Heart left ventricle (tissue), 16 donors: ENCODE measurements around the gene ANKRD29. TPM values are rescaled to one million over a fixed set of nuclear protein-coding genes. Genes with fewer than 3 reads are reported as not detected.

Experiments
- ATAC-seq, 4 donors: fragments of 200-7000 bp; cut with Tn5 transposase; one replicate each; pipeline ENCODE4 v1.9.1; 2020 to 2022; ENCODE audit warnings: moderate library complexity in 4 of 4, mild to moderate bottlenecking in 3 of 4, moderate number of reproducible peaks in 1 of 4
- DNase-seq, 5 donors: peaks; one replicate each; pipeline ENCODE4 v3.0.0-alpha.2; 2020
- H3K27ac ChIP-seq, 12 donors: fragments of 200-600 bp; sonication (generic) in 4 of 12; one replicate each; pipeline versions ENCODE4 v1.5.0 to v1.8.0; 2016 to 2022; ENCODE audit warnings: mild to moderate bottlenecking in 2 of 12
- H3K27me3 ChIP-seq, 9 donors: fragments of 200-600 bp; sonication (generic) in 2 of 9; one replicate each; pipeline versions ENCODE4 v1.5.1 to v1.8.0; 2016 to 2022; ENCODE audit warnings: mild to moderate bottlenecking in 3 of 9
- H3K36me3 ChIP-seq, 9 donors: fragments of 200-600 bp; sonication (generic) in 2 of 9; one replicate each; pipeline versions ENCODE4 v1.5.0 to v1.8.0; 2018 to 2022; ENCODE audit warnings: mild to moderate bottlenecking in 2 of 9
- H3K4me1 ChIP-seq, 12 donors: fragments of 200-600 bp; sonication (generic) in 4 of 12; one replicate each; pipeline versions ENCODE4 v1.5.0 to v1.8.0; 2016 to 2022; ENCODE audit warnings: mild to moderate bottlenecking in 3 of 12
- H3K4me3 ChIP-seq, 12 donors: fragments of 200-600 bp; sonication (generic) in 4 of 12; one replicate each; pipeline versions ENCODE4 v1.5.0 to v1.8.0; 2017 to 2022; ENCODE audit warnings: mild to moderate bottlenecking in 9 of 12, moderate library complexity in 4 of 12
- H3K9me3 ChIP-seq, 12 donors: fragments of 200-600 bp; sonication (generic) in 4 of 12; one replicate each; pipeline versions ENCODE4 v1.5.0 to v1.8.0; 2016 to 2022; ENCODE audit warnings: mild to moderate bottlenecking in 1 of 12
- CTCF ChIP-seq, 12 donors: fragments of 200-600 bp; sonication (generic) in 4 of 12; IDR thresholded peaks; one replicate each; pipeline versions ENCODE4 v1.5.0 to v1.8.0; 2018 to 2022; ENCODE audit warnings: antibody characterized with exemption in 12 of 12, mild to moderate bottlenecking in 5 of 12
- POLR2A ChIP-seq, 2 donors: fragments of 450-650 bp; IDR thresholded peaks; one replicate each; pipeline ENCODE4 v1.6.1; 2017; ENCODE audit warnings: antibody characterized with exemption in 2 of 2, mild to moderate bottlenecking in 2 of 2, moderate library complexity in 2 of 2
- WGBS, 4 donors: extraction: QIAGEN DNeasy Blood & Tissue Kit in 2 of 4; methylation state at CpG; one replicate each; pipeline versions ENCODE4 v1.1.5 to v1.1.7; 2013 to 2018; 5-methylcytosine and 5-hydroxymethylcytosine counted together
- intact Hi-C, 10 donors: fragments of 100-400 bp; cut with DNase I; formaldehyde crosslinking; loops; one replicate each; pipeline versions ENCODE4 v1.11.1 to v1.14.2; 2022
- polyA plus RNA-seq, 2 donors: library from polyadenylated mRNA; stranded (reverse); fragments of 200-250 nt; gene quantifications; one replicate each; pipeline ENCODE4 v1.2.3, GENCODE V29; 2013
- total RNA-seq, 9 donors: library from RNA; depleted of rRNA in 2 of 9; stranded (reverse); fragments of >200 nt in 2 of 9; fragmentation: NEBNext Ultra II Directional in 3 of 9; extraction: Animal tissue kit (Norgen Biotek cat#: 25700) in 3 of 9; gene quantifications; one replicate each; pipeline versions ENCODE4 v1.1.0 to v1.2.4, GENCODE V29; 2016 to 2023
- donor health status: ischemic (EF 13 %, LVEDD 7.1; RV severe dilation, severe dysfunction).
- donor health status: healthy with polysubstance abuse.
- donor health status: DM: no; HTN: yes; CAD: no.
- donor health status: DM: no; HTN: no; CAD: no.
- donor health status: ischemic (EF 25% LVEDD 6.9; RV normal size, moderate dysfunction).
- donor health status: ischemic (EF 25% LVEDD 5.7; RV mildly dilated, moderate dysfunction).
- donor health status: healthy.
- donor health status: DM: yes; HTN: yes; CAD: no.
- donor health status: ischemic (EF 35%, LVEDD 5.7; RV mildly dilated, moderate dysfunction).
- donor health status: nonischemic (EF 11% LVEDD 7.7; RV severe dilation, severe dysfunction).
- donor health status: DM: yes; HTN: yes; CAD: no.
- donor health status: PGD.
- donor health status: ischemic (EF 29% LVEDD 5.4; RV normal size, mild dysfunction).
- donor health status: nonischemic (EF 23%, LVEDD 6.1; RV moderate dilation, normal function).

Gene ANKRD29
- total and polyA plus RNA-seq, 11 donors, result 1.7 to 7.1 (median 4.9) TPM

DNA sequence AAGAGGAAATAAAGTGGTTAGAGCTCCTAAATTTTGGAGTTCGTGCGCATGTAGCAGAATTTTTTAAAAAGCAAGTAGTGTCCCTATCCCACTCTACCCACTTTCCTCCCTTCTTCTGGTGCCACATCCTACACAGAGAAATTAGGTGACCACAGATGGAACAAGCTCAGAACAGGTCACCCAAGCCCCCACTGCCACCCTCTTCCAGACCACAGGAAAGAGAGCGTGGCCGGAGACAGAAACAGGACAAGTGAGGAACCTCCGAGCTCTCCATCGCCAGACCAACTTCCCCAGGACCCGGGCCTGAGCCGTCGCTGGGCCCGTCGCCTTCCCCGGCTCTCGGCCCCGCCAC, 76.8 kb downstream of the ANKRD29 start:
- H3K4me1 ChIP-seq, result peaks cover 0 to 45% (median 26%) of the 10 kb centered on the region in 12 donors
- ATAC-seq (no peak), DNase-seq (no peak)
- H3K27ac ChIP-seq, result peak overlapping the region; percentile 94 to 100 (median 98)
- H3K27me3 ChIP-seq, result peaks cover 0 to 2% (median 0%) of the 10 kb centered on the region in 9 donors
- no peaks in the 10 kb centered on the region for H3K36me3 ChIP-seq
- TF ChIP-seq CTCF (IDR thresholded peaks at IDR 0.05) (no peak), POLR2A (IDR thresholded peaks at IDR 0.05) (no peak)
- 1 to 3% (median 2%) methylated on average over 11 to 14 of the region's 14 CpGs for WGBS, 4 donors
- no peaks in the 10 kb centered on the region for H3K9me3 ChIP-seq
- H3K4me3 ChIP-seq, result peak overlapping the region; percentile 63 to 99 (median 84)
- intact Hi-C loops, result loop anchor here in 9 of 10 donors (1.0 to 5.0 kb wide), 6 partner anchors 69 to 84 kb away; partner anchors contain the start of gene RMC1 (in 5 of the 9)

- Histone ChIP-seq H3K36me3 (peaks cover 0 to 4% (median 0%) of the 10 kb centered on the region in 9 donors), H3K27ac (peak overlapping the region; percentile 94 to 100 (median 98)), H3K9me3 (no peaks in the 10 kb centered on the region), H3K4me3 (peak overlapping the region; percentile 63 to 99 (median 84)), H3K27me3 (no peaks in the 10 kb centered on the region), H3K4me1 (peaks cover 0 to 49% (median 26%) of the 10 kb centered on the region in 12 donors)
- DNase-seq (peak in 2 of 5 donors; percentile 33 to 51), ATAC-seq (peak in 1 of 4 donors; percentile 59)
- peak in 1 of 2 donors; percentile 14 for TF ChIP-seq POLR2A (IDR thresholded peaks at IDR 0.05)
- TF ChIP-seq CTCF (IDR thresholded peaks at IDR 0.05), result no peak
- WGBS, 4 donors, result 30 to 39% (median 34%) methylated on average over 19 of the region's 19 CpGs
- intact Hi-C loops, result loop anchor here in 4 of 10 donors (5.0 kb wide), 2 partner anchors 68 to 83 kb away; partner anchors contain the start of gene RMC1 (in 3 of the 4)
Measured at GRCh38 chr18:23585007-23585871, 77.5 kb downstream of the ANKRD29 start.

DNA sequence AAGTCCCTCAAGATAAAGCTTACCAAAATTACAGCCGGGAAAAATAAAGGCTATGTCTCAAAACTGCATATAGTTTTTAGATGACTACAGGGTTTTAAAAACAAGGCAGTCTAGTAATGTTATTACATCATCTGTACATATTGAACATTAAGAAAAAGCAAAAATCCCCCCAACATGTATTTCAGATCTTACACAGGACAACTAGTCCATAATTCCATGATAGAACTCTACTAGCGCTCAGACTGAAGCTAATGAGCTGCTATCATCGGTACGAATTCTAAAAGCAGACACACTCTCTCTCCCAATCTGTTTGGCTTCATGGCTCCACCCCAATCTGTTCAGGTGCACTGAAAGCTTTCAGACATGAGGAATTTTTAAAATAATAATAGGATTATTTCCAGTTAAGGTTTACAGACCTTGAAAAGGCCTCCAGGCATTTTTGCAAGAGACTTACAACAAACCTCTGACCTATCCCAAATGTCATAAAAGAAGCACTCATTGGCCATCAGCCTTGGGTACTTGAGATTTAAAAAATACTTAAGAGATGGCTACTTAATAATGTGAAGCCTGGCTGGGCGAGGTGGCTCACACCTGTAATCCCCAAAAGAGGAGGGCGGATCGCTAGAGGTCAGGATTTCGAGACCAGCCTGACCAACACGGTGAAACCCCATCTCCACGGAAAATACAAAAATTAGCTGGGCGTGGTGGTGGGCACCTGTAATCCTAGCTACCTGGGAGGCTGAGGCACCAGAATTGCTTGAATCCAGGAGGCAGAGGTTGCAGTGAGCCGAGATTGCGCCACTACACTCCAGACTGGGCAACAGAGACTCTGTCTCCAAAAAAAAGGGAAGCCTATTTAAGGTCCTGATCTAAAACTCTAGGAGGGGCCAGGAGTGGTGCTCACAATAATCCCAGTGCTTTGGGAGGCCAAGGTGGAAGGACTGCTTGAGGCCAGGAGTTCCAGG, 78.4 kb downstream of the ANKRD29 start:
- no peak for DNase-seq
- H3K9me3 ChIP-seq, result no peaks in the 10 kb centered on the region
- TF ChIP-seq POLR2A (IDR thresholded peaks at IDR 0.05) (no peak), CTCF (IDR thresholded peaks at IDR 0.05) (no peak)
- peaks cover 0 to 58% (median 27%) of the 10 kb centered on the region in 12 donors for H3K4me1 ChIP-seq
- H3K4me3 ChIP-seq, result peak overlapping the region in 7 of 12 donors; percentile 63 to 99 (median 81)
- peaks cover 0 to 4% (median 0%) of the 10 kb centered on the region in 9 donors for H3K36me3 ChIP-seq
- intact Hi-C loops, result no loop called here
- 91 to 92% (median 92%) methylated on average over 13 of the region's 13 CpGs for WGBS, 4 donors
- peak overlapping the region in 4 of 12 donors; percentile 97 to 100 (median 100) for H3K27ac ChIP-seq
- no peak for ATAC-seq
- H3K27me3 ChIP-seq, result no peaks in the 10 kb centered on the region
